Neuronal stem cell (in vitro differentiated cells): ENCODE results near the gene SPSB2.

Experiments
- DNase-seq: peaks from one replicate; pipeline ENCODE4 v3.0.0-alpha.2; 2013; ENCODE audit warnings: low spot score
- H2AFZ ChIP-seq: one replicate; pipeline ENCODE4 v1.6.1; 2013; ENCODE audit warnings: mild to moderate bottlenecking, low read length, inconsistent platforms
- H2AK5ac ChIP-seq: 2 replicates; pipeline ENCODE4 v1.6.1; 2013; ENCODE audit warnings: low read depth, mild to moderate bottlenecking, inconsistent platforms, low read length, moderate library complexity, mixed read lengths
- H2BK120ac ChIP-seq: 2 replicates; pipeline ENCODE4 v1.6.1; 2013; ENCODE audit warnings: low read depth, mild to moderate bottlenecking, inconsistent platforms, low read length, moderate library complexity, mixed read lengths
- H2BK12ac ChIP-seq: one replicate; pipeline ENCODE4 v1.6.1; 2013; ENCODE audit warnings: low read length, inconsistent platforms
- H2BK15ac ChIP-seq: 2 replicates; pipeline ENCODE4 v1.6.1; 2013; ENCODE audit warnings: mild to moderate bottlenecking, low read length, inconsistent platforms, mixed read lengths
- H2BK5ac ChIP-seq: one replicate; pipeline ENCODE4 v1.6.1; 2013; ENCODE audit warnings: inconsistent platforms, mild to moderate bottlenecking, low read length, moderate library complexity
- H3K14ac ChIP-seq: one replicate; pipeline ENCODE4 v1.6.1; 2013; ENCODE audit warnings: low read length, inconsistent platforms
- H3K18ac ChIP-seq: 2 replicates; pipeline ENCODE4 v1.6.1; 2013; ENCODE audit warnings: low read length, inconsistent platforms
- H3K23ac ChIP-seq: 2 replicates; pipeline ENCODE4 v1.6.1; 2013; ENCODE audit warnings: low read depth, mild to moderate bottlenecking, mixed read lengths, low read length, inconsistent platforms; ENCODE audit not compliant: poor library complexity
- H3K27ac ChIP-seq: replicated peaks from 3 replicates; pipeline ENCODE4 v1.5.1; 2013; ENCODE audit warnings: low read length, inconsistent platforms
- H3K27me3 ChIP-seq, 3 experiments: 2 replicates each; pipeline ENCODE4 v1.6.1; 2013; ENCODE audit warnings: low read length in 3 of 3, mild to moderate bottlenecking in 2 of 3, inconsistent platforms in 1 of 3, low read depth in 1 of 3, mixed read lengths in 1 of 3, moderate library complexity in 1 of 3; ENCODE audit not compliant: control insufficient read depth in 3 of 3, insufficient read depth in 3 of 3
- H3K36me3 ChIP-seq, 2 donors: replicated peaks in 1 of 2; 2 replicates each; pipeline ENCODE4 v1.6.1; 2013; ENCODE audit warnings: low read length in 2 of 2; ENCODE audit not compliant: control insufficient read depth in 2 of 2, insufficient read depth in 2 of 2
- H3K4ac ChIP-seq: 2 replicates; pipeline ENCODE4 v1.6.1; 2013; ENCODE audit warnings: inconsistent platforms, mild to moderate bottlenecking, low read length, moderate library complexity
- H3K4me1 ChIP-seq, 2 donors: 1 replicate in 1 of 2; 2 replicates in 1 of 2; pipeline ENCODE4 v1.6.1; 2013; ENCODE audit warnings: low read length in 2 of 2, low read depth in 1 of 2; ENCODE audit not compliant: control insufficient read depth in 2 of 2, insufficient read depth in 1 of 2
- H3K4me2 ChIP-seq: one replicate; pipeline ENCODE4 v1.6.1; 2013; ENCODE audit warnings: mild to moderate bottlenecking, low read length, inconsistent platforms; ENCODE audit not compliant: insufficient read depth, poor library complexity, severe bottlenecking
- H3K4me3 ChIP-seq, 2 donors: 2 replicates each; pipeline ENCODE4 v1.5.1; 2013; ENCODE audit warnings: low read length in 2 of 2, mild to moderate bottlenecking in 2 of 2, inconsistent platforms in 1 of 2, moderate library complexity in 1 of 2
- H3K79me1 ChIP-seq: one replicate; pipeline ENCODE4 v1.6.1; 2013; ENCODE audit warnings: low read depth, mild to moderate bottlenecking, inconsistent platforms, low read length, moderate library complexity
- H3K9ac ChIP-seq: one replicate; pipeline ENCODE4 v1.6.1; 2013; ENCODE audit warnings: mild to moderate bottlenecking, low read depth, low read length, inconsistent platforms; ENCODE audit not compliant: poor library complexity
- H3K9me3 ChIP-seq, 2 donors: replicated peaks in 1 of 2; 2 replicates each; pipeline versions ENCODE3 to v1.6.1; 2013; ENCODE audit warnings: low read length in 2 of 2, mild to moderate bottlenecking in 2 of 2, inconsistent platforms in 1 of 2, low read depth in 1 of 2, mixed read lengths in 1 of 2, moderate library complexity in 1 of 2; ENCODE audit not compliant: control insufficient read depth in 2 of 2, insufficient read depth in 1 of 2
- H4K8ac ChIP-seq: one replicate; pipeline ENCODE4 v1.6.1; 2013; ENCODE audit warnings: low read depth, mild to moderate bottlenecking, inconsistent platforms, low read length, moderate library complexity
- H4K91ac ChIP-seq: one replicate; pipeline ENCODE4 v1.6.1; 2013; ENCODE audit warnings: low read length, low read depth, mild to moderate bottlenecking, inconsistent platforms; ENCODE audit not compliant: poor library complexity
- WGBS, 2 donors: extraction: QIAGEN DNeasy Blood & Tissue Kit; methylation state at CpG; one replicate each; pipeline ENCODE4 v1.1.7; 2013; ENCODE audit warnings: missing lambda C conversion rate in 2 of 2, mixed read lengths in 1 of 2; ENCODE audit not compliant: insufficient read length in 2 of 2, insufficient replicate concordance in 1 of 2; ENCODE audit errors: extremely low coverage in 2 of 2; 5-methylcytosine and 5-hydroxymethylcytosine counted together

The SPSB2 gene

GRCh38 chr12:6826125-6826733, 46.9 kb downstream of the SPSB2 start:
- Histone ChIP-seq H2BK12ac (no peak overlapping the region), H3K4me1 (peaks cover 21 to 34% of the 10 kb centered on the region in 2 donors), H3K79me1 (peaks cover 31% of the 10 kb centered on the region), H3K27ac (no peak overlapping the region), H3K14ac (no peak overlapping the region), H3K4me3 (no peak overlapping the region), H3K23ac (no peak overlapping the region), H2BK15ac (peak overlapping the region; percentile 82), H3K27me3 (no peaks in the 10 kb centered on the region), H2AK5ac (peak overlapping the region; percentile 96), H4K91ac (peak overlapping the region; percentile 57), H3K4ac (no peak overlapping the region), H3K36me3 (peaks cover 16 to 18% of the 10 kb centered on the region in 2 donors), H3K9ac (no peak overlapping the region), H2BK120ac (peak overlapping the region; percentile 77), H3K9me3 (peaks cover 0 to 3% of the 10 kb centered on the region in 2 donors), H2BK5ac (peak overlapping the region; percentile 75), H4K8ac (no peak overlapping the region), H3K4me2 (no peak overlapping the region), H2AFZ (no peak overlapping the region), H3K18ac (no peak overlapping the region)
- no CpG with 5 or more reads among the region's 17 CpGs for WGBS, 2 donors
- no peak for DNase-seq

GRCh38 chr12:6825398-6826124, 47.5 kb downstream of the SPSB2 start:
- no peak overlapping the region for H3K4ac ChIP-seq
- H3K79me1 ChIP-seq, result peaks cover 25% of the 10 kb centered on the region
- H2BK5ac ChIP-seq, result peak overlapping the region; percentile 75
- WGBS, 2 donors, result no CpG with 5 or more reads among the region's 19 CpGs
- peak overlapping the region; percentile 65 for H3K4me2 ChIP-seq
- peaks cover 27 to 40% of the 10 kb centered on the region in 2 donors for H3K4me1 ChIP-seq
- peaks cover 0 to 3% of the 10 kb centered on the region in 2 donors for H3K9me3 ChIP-seq
- H2BK12ac ChIP-seq, result peak overlapping the region; percentile 59
- peak overlapping the region; percentile 82 for H2BK15ac ChIP-seq
- H3K27me3 ChIP-seq, result no peaks in the 10 kb centered on the region
- H2AK5ac ChIP-seq, result peak overlapping the region; percentile 96
- peak overlapping the region; percentile 94 for H3K14ac ChIP-seq
- peak overlapping the region; percentile 88 for H3K18ac ChIP-seq
- H3K36me3 ChIP-seq, result peaks cover 10 to 11% of the 10 kb centered on the region in 2 donors
- H2AFZ ChIP-seq, result no peak overlapping the region
- DNase-seq, result peak; percentile 87
- no peak overlapping the region for H3K4me3 ChIP-seq
- H3K27ac ChIP-seq, result no peak overlapping the region
- peak overlapping the region; percentile 66 for H3K23ac ChIP-seq
- H4K8ac ChIP-seq, result peak overlapping the region; percentile 97
- H4K91ac ChIP-seq, result peak overlapping the region; percentile 57
- peak overlapping the region; percentile 79 for H2BK120ac ChIP-seq
- H3K9ac ChIP-seq, result no peak overlapping the region

GRCh38 chr12:6824901-6825381, 48.2 kb downstream of the SPSB2 start:
- no peaks in the 10 kb centered on the region for H3K27me3 ChIP-seq
- WGBS, 2 donors, result no CpG with 5 or more reads among the region's 12 CpGs
- H3K9ac ChIP-seq, result no peak overlapping the region
- H4K91ac ChIP-seq, result no peak overlapping the region
- H2BK120ac ChIP-seq, result peak overlapping the region; percentile 79
- no peak overlapping the region for H3K4ac ChIP-seq
- peak overlapping the region; percentile 96 for H2AK5ac ChIP-seq
- peak overlapping the region; percentile 88 for H3K18ac ChIP-seq
- peak overlapping the region; percentile 66 for H3K23ac ChIP-seq
- H2BK5ac ChIP-seq, result no peak overlapping the region
- no peak for DNase-seq
- peaks cover 31 to 43% of the 10 kb centered on the region in 2 donors for H3K4me1 ChIP-seq
- peaks cover 3 to 6% of the 10 kb centered on the region in 2 donors for H3K36me3 ChIP-seq
- no peak overlapping the region for H2AFZ ChIP-seq
- no peak overlapping the region for H4K8ac ChIP-seq
- H3K4me2 ChIP-seq, result no peak overlapping the region
- H3K9me3 ChIP-seq, result peaks cover 0 to 3% of the 10 kb centered on the region in 2 donors
- H3K4me3 ChIP-seq, result no peak overlapping the region
- peak overlapping the region; percentile 94 for H3K14ac ChIP-seq
- H3K27ac ChIP-seq, result no peak overlapping the region
- peaks cover 20% of the 10 kb centered on the region for H3K79me1 ChIP-seq
- H2BK12ac ChIP-seq, result peak overlapping the region; percentile 59
- no peak overlapping the region for H2BK15ac ChIP-seq
